Hippocampal formation (tissue), 2 donors: Measurements from ENCODE around the gene POP7.
"Not testable (repeated sequence)": the region's sequence is repeated elsewhere in the genome, so short reads cannot be mapped to it uniquely, and the experiment has no call there.

Experiments
- DNase-seq, 2 donors: peaks; one replicate each; lab custom pipeline; 2025; lab: John Stamatoyannopoulos, UW

POP7 gene

GRCh38 chr7:100691676-100692577 lies 14.0 kb upstream of the POP7 start:
- peak; percentile 70 to 71 for DNase-seq

- DNase-seq, result no peak
Measured at GRCh38 chr7:100692578-100692961, 13.4 kb upstream of the POP7 start.

DNA sequence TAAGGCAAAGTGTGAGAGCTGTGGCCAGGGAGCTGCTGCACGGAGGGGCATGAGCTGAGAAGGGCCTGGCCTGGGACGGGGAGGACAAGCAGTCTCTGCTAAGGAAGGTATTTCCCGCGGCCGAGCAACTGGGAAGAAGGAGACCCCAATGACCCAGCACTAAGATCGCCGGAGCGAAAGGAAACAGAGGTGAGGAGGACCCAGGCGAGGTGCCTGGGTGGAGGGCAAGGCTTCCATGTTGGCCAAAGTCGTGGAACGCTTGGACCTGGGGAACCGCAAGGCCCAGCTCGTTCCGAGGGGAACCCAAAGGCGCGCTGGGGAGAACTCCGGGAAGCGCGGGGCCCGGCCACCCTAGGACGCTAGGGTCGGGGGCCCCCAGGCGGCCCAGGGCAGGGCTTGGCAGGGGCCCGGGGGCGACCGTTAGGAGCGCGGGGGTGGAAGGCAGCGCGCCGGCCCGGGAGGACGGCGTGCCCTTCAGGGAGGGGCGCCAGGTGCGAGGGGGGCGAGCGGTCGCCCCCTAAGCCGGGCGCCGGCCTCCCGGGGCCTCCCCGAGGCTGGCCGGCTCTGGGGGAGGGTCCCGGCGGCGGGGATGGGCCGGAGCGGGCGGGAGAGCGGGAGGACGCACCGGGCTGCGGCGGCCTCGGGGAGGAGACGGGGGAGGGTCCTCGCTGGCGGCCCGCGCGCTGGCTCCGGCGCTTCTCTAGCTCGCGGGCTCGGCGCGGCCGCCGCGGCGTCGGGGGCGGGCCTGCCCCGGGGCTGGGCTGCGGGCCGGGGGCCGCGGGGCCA lies 12.4 kb upstream of the POP7 start:
- DNase-seq, result no peak

DNA sequence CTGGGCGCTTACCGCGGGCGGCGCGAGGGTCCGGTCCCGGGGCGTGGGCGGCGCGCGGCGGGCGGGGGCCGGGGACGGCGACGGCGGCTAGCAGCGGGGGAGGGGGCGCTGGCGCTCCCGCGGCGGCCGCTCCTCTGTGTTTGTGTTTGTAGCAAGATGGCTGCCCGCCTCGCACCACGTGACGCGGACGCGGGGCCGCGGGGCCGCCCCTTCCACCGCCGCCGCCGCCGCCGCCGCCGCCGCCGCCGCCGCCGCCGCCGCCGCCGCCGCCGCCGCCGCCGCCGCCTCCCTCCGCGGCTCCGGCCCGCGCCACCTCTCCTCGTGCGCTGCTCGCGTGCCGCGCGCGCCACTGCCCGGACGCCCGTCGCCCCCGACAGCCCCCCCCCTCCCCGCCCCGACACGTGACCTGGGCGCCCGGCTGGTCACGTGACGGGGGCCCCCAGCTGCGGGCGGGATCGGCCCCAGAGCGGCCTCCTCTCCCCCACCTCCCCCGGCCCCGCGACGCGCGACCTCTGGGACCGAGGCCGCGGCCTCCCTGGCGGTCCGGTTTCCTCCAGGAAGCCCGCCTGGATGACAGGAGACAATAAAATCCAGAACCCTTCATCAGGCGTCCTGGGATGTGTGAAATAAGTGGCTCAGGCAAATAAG lies 11.7 kb upstream of the POP7 start, which contains the start of gene GIGYF1:
GIGYF1 (minus strand) TSS at position 153 of the 648 bp plus-strand sequence. CDS start 6,012 bp downstream, outside the sequence.
- DNase-seq, result peak; percentile 50 to 72

GRCh38 chr7:100696123-100696521 lies 9.8 kb upstream of the POP7 start:
- DNase-seq, result no peak

DNA sequence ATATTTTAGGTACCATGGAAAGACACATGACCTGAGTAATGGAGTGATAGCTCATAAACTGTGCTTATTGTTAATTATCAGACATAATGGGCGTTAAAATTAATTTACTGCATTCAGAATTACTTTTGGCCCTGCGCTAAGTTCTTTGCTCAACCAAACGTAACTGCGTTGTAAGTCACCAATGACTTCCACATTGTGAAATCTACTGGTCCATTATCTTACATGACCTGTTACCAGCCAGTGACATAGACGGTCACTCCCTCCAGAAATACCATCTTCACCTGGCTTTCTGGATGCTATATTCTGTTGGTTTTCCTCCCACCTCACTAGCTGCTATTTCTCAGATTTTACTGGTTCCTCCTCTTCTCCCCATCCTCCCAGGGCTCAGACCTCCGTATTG lies 6.9 kb upstream of the POP7 start:
- no peak for DNase-seq

GRCh38 chr7:100701089-100701488 lies 4.8 kb upstream of the POP7 start:
- not testable (repeated sequence) for DNase-seq

DNA sequence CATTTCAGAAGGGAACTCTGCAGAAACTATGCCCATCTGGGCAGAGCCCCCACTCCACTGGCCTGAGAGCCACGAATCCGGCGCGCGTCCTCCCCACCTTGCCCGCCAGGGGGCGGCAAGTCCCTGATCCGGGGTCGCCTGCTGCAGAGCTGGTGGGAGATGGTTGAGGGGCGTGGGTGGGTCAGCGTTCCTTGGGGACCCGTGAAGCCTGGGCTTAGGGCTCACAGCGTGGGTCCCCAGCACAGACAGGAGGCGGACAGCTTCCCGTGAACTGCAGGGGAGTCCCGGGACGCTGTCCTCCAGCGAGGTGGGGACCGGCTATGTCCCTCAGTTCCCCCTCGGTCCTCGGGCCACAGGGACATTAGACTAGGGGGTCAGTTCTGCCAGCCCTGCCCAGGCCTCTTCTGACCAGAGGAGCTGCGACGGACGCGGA lies 585 bp upstream of the POP7 start:
- peak; percentile 30 to 73 for DNase-seq

DNA sequence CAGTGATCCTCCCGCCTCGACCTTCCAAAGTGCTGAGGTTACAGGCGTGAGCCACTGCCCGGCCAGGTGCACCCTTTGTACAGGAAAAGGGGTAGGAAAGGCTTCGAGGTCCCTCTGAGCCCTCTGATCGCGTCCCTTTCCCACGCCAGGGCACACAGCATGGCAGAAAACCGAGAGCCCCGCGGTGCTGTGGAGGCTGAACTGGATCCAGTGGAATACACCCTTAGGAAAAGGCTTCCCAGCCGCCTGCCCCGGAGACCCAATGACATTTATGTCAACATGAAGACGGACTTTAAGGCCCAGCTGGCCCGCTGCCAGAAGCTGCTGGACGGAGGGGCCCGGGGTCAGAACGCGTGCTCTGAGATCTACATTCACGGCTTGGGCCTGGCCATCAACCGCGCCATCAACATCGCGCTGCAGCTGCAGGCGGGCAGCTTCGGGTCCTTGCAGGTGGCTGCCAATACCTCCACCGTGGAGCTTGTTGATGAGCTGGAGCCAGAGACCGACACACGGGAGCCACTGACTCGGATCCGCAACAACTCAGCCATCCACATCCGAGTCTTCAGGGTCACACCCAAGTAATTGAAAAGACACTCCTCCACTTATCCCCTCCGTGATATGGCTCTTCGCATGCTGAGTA lies 871 bp downstream of the POP7 start:
- no peak for DNase-seq

DNA sequence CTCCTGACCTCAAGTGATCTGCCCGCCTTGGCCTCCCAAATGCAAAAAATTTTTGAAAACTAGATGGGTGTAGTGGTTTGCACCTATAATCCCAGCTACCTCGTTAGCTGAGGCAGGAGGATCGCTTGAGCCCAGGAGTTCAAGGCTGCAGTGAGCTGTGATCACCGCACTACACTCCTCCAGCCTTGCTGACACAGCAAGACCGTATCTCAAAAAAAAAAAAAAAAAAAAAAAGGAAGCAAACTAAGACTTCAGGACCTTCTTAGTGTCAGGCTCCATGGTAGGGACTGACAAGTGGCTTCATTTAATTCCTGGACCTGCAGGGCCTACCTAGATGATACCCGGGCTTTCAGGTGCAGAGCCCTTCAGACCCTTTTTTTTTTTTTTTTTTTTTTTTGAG lies 2.5 kb downstream of the POP7 start:
- no peak for DNase-seq

DNA sequence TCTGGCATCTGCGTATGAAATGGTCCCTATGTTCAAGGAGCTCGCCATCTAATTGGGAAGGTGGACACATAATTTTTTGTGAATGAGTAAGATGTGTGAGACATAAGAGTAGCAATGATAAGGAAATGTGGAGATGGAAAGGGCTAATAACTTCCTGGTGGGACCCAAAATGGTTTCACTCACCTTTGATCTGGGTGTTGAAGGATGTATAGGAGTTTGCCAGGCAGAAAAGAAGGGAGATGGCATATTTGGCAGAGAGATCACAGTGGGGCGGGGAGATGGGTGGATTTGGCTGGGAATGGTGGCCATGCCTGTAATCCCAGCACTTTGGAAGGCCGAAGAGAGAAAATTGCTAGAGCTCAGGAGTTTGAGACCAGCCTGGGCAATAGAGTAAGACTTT lies 4.5 kb downstream of the POP7 start:
- no peak for DNase-seq

GRCh38 chr7:100711369-100711768 lies 5.4 kb downstream of the POP7 start:
- DNase-seq, result no peak

DNA sequence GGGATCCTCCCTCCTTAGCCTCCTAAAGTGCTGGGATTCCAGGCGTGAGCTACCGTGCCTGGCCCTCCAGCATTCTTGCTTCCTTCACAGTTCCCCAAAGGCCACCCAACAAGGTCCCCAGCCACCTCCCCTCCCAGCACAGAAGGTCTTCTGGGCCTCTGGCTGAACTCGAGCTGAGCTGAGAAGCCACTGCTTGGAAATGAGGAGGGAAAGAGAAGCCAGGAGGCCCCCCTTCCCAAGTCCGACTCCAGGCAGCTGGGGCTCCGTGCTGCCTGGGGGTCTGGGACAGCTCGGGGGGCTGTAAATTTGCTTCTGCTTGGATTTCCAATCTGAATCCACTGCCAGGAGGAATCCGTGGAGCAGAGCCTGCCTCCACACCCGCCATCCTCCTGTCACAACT lies 8.8 kb downstream of the POP7 start:
- DNase-seq, result no peak

DNA sequence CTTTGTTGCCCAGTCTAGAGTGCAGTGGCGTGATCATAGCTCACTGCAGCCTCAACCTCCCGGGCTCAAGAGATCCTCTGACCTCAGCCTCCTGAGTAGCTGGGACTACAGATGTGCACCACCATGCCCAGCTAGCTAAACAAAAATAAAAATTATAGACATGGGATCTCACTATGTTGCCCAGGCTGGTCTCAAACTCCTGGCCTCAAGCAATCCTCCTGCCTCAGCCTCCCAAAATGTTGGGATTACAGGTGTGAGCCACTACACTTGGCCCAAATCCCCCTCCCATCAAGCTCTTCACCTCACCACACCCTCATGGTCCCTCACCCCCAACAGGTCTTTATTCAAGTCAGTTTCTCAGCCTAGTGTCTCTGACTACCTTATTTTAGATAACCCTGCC lies 11.2 kb downstream of the POP7 start:
- DNase-seq, result not testable (repeated sequence)

GRCh38 chr7:100719523-100720278 lies 13.8 kb downstream of the POP7 start:
- no peak for DNase-seq

DNA sequence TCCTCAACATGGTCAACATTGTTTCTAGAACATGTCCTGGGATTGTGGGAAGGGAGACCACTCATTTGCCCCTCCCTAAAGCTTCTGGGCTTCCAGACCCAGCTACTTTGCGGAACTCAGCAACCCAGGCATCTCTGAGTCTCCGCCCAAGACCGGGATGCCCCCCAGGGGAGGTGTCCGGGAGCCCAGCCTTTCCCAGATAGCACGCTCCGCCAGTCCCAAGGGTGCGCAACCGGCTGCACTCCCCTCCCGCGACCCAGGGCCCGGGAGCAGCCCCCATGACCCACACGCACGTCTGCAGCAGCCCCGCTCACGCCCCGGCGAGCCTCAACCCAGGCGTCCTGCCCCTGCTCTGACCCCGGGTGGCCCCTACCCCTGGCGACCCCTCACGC lies 14.4 kb downstream of the POP7 start, which contains the start of gene EPO:
EPO (plus strand) TSS at position 190 of the 392 bp plus-strand sequence. CDS start 513 bp downstream, outside the sequence.
- no peak for DNase-seq

DNA sequence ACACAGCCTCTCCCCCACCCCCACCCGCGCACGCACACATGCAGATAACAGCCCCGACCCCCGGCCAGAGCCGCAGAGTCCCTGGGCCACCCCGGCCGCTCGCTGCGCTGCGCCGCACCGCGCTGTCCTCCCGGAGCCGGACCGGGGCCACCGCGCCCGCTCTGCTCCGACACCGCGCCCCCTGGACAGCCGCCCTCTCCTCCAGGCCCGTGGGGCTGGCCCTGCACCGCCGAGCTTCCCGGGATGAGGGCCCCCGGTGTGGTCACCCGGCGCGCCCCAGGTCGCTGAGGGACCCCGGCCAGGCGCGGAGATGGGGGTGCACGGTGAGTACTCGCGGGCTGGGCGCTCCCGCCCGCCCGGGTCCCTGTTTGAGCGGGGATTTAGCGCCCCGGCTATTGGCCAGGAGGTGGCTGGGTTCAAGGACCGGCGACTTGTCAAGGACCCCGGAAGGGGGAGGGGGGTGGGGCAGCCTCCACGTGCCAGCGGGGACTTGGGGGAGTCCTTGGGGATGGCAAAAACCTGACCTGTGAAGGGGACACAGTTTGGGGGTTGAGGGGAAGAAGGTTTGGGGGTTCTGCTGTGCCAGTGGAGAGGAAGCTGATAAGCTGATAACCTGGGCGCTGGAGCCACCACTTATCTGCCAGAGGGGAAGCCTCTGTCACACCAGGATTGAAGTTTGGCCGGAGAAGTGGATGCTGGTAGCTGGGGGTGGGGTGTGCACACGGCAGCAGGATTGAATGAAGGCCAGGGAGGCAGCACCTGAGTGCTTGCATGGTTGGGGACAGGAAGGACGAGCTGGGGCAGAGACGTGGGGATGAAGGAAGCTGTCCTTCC lies 15.0 kb downstream of the POP7 start:
- no peak for DNase-seq

GRCh38 chr7:100721505-100721812 lies 15.5 kb downstream of the POP7 start:
- no peak for DNase-seq

DNA sequence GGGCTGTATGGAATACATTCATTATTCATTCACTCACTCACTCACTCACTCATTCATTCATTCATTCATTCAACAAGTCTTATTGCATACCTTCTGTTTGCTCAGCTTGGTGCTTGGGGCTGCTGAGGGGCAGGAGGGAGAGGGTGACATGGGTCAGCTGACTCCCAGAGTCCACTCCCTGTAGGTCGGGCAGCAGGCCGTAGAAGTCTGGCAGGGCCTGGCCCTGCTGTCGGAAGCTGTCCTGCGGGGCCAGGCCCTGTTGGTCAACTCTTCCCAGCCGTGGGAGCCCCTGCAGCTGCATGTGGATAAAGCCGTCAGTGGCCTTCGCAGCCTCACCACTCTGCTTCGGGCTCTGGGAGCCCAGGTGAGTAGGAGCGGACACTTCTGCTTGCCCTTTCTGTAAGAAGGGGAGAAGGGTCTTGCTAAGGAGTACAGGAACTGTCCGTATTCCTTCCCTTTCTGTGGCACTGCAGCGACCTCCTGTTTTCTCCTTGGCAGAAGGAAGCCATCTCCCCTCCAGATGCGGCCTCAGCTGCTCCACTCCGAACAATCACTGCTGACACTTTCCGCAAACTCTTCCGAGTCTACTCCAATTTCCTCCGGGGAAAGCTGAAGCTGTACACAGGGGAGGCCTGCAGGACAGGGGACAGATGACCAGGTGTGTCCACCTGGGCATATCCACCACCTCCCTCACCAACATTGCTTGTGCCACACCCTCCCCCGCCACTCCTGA lies 16.7 kb downstream of the POP7 start:
- no peak for DNase-seq
